ENCODE data around the gene FAM219A.
"Not testable (repeated sequence)": the region's sequence is repeated elsewhere in the genome, so short reads cannot be mapped to it uniquely, and the experiment has no call there.

- TF ChIP-seq CTCF (IDR thresholded peaks at IDR 0.05; ENCODE audit: insufficient read depth, low read length, poor library complexity, severe bottlenecking); EZH2phosphoT487 (conservative IDR thresholded peaks at IDR 0.05; ENCODE audit: low read length): not testable (repeated sequence)
These were observed 90.5 kb downstream of the FAM219A start for GRCh38 chr9:34367751-34368410.

Measured in SU-DHL-6 (cell line).